SU-DHL-6 (cell line): ENCODE results near the gene MAP3K4.

Experiments
- CTCF ChIP-seq: fragments of 200-600 bp; sonication (generic); IDR thresholded peaks from one replicate; pipeline ENCODE4 v1.5.1; 2017; ENCODE audit warnings: antibody characterized with exemption, mild to moderate bottlenecking, low read length, moderate library complexity; ENCODE audit not compliant: insufficient read depth, poor library complexity, severe bottlenecking
- EZH2phosphoT487 ChIP-seq: fragments of 200-600 bp; sonication (generic), shearing (Covaris generic); conservative IDR thresholded peaks from 2 replicates; pipeline ENCODE4 v1.6.1; 2018; ENCODE audit warnings: mild to moderate bottlenecking, antibody characterized with exemption, low read length, moderate library complexity, mixed read lengths

- TF ChIP-seq CTCF (no peak), EZH2phosphoT487 (no peak)
Observed at GRCh38 chr6:161115468-161115867, 123.9 kb downstream of the MAP3K4 start.
